Endothelial cell of umbilical vein (primary cell): ENCODE data around the gene USP30. TPM values are rescaled to one million over a fixed set of nuclear protein-coding genes. Genes with fewer than 3 reads are reported as not detected.

ENCODE experiments used
- BruUV-seq: library from RNA; stranded (reverse); fragments of 400-500 nt; replicated peaks from 2 replicates; lab custom pipeline; 2021; lab: Mats Ljungman, UMichigan
- CTCF ChIA-PET: fragments of 300-600, 350-600 bp; sonication (Branson Sonifier 250); formaldehyde crosslinking; loops from one replicate; lab custom pipeline; 2021; ENCODE audit warnings: antibody characterized with exemption, inconsistent platforms; lab: Charles Lee
- POLR2A ChIA-PET: fragments of 300-600, 350-600 bp; sonication (Branson Sonifier 250); formaldehyde crosslinking; loops from one replicate; lab custom pipeline; 2021; ENCODE audit warnings: antibody characterized with exemption, inconsistent platforms; lab: Charles Lee
- DNase-seq: peaks from one replicate; pipeline ENCODE4 v3.0.0-alpha.2; 2011; ENCODE audit warnings: low read depth, low spot score
- FAIRE-seq: peaks from 2 replicates; lab custom pipeline; 2011; peaks lifted over from hg19 to GRCh38; lab: Jason Lieb, UNC
- H2AFZ ChIP-seq: 2 replicates; pipeline ENCODE4 v1.6.0; 2012; ENCODE audit warnings: low read depth, low read length, control low read depth, inconsistent platforms
- H3K27ac ChIP-seq: 2 replicates; pipeline ENCODE4 v1.5.1; 2011; ENCODE audit warnings: low read depth, mild to moderate bottlenecking, control low read depth, low read length, moderate library complexity; ENCODE audit not compliant: insufficient read depth
- H3K27me3 ChIP-seq, 2 experiments: 2 replicates each; pipeline versions ENCODE4 v1.6.0 to v1.6.1; 2011; ENCODE audit warnings: low read length in 2 of 2, mixed read lengths in 1 of 2; ENCODE audit not compliant: control insufficient read depth in 2 of 2, insufficient read depth in 2 of 2
- H3K36me3 ChIP-seq, 2 experiments: 2 replicates in 1 of 2; 3 replicates in 1 of 2; pipeline ENCODE4 v1.5.1; 2011; ENCODE audit warnings: low read length in 2 of 2, mild to moderate bottlenecking in 1 of 2, moderate library complexity in 1 of 2; ENCODE audit not compliant: control insufficient read depth in 2 of 2, insufficient read depth in 2 of 2; ENCODE audit errors: extremely low read depth in 1 of 2
- H3K4me1 ChIP-seq: 3 replicates; pipeline ENCODE4 v1.5.1; 2011; ENCODE audit warnings: mild to moderate bottlenecking, low read length; ENCODE audit not compliant: control insufficient read depth, insufficient read depth; ENCODE audit errors: extremely low read depth
- H3K4me2 ChIP-seq: 2 replicates; pipeline ENCODE4 v1.6.1; 2011; ENCODE audit warnings: low read length, control low read depth, mixed read lengths; ENCODE audit not compliant: insufficient read depth
- H3K4me3 ChIP-seq, 3 experiments: fragments of 200-600 bp in 1 of 3; sonication (generic), shearing (Covaris generic) in 1 of 3; replicated peaks in 1 of 3; 2 replicates each; pipeline ENCODE4 v1.5.1; 2011 to 2016; ENCODE audit warnings: control low read depth in 3 of 3, low read length in 3 of 3, mild to moderate bottlenecking in 2 of 3, inconsistent platforms in 1 of 3, low read depth in 1 of 3, moderate library complexity in 1 of 3; ENCODE audit not compliant: insufficient read depth in 1 of 3
- H3K79me2 ChIP-seq: 2 replicates; pipeline ENCODE4 v1.6.0; 2012; ENCODE audit warnings: low read length, inconsistent platforms; ENCODE audit not compliant: control insufficient read depth, insufficient read depth
- H3K9ac ChIP-seq: replicated peaks from 2 replicates; pipeline ENCODE3; 2011; ENCODE audit warnings: low read length, control low read depth; ENCODE audit not compliant: insufficient read depth; ENCODE audit errors: extremely low read depth
- H3K9me1 ChIP-seq: replicated peaks from 3 replicates; pipeline ENCODE4 v1.6.0; 2011; ENCODE audit warnings: mild to moderate bottlenecking, low read length; ENCODE audit not compliant: control insufficient read depth, insufficient read depth; ENCODE audit errors: extremely low read depth
- H3K9me3 ChIP-seq: replicated peaks from 2 replicates; pipeline ENCODE4 v1.5.1; 2012; ENCODE audit warnings: low read length, inconsistent platforms; ENCODE audit not compliant: control insufficient read depth, insufficient read depth
- H4K20me1 ChIP-seq: replicated peaks from 2 replicates; pipeline ENCODE3; 2011; ENCODE audit warnings: mild to moderate bottlenecking, low read length; ENCODE audit not compliant: control insufficient read depth, insufficient read depth; ENCODE audit errors: extremely low read depth
- EZH2 ChIP-seq: IDR thresholded peaks from 2 replicates; pipeline ENCODE4 v1.6.1; 2012; ENCODE audit warnings: borderline replicate concordance, low read depth, mild to moderate bottlenecking, moderate library complexity, low read length, inconsistent platforms; ENCODE audit not compliant: severe bottlenecking
- FOS ChIP-seq: IDR thresholded peaks from 2 replicates; pipeline ENCODE4 v1.6.1; 2011; ENCODE audit warnings: mild to moderate bottlenecking, low read length, moderate library complexity, borderline replicate concordance; ENCODE audit not compliant: insufficient read depth
- GATA2 ChIP-seq: IDR thresholded peaks from 2 replicates; pipeline ENCODE4 v1.7.0; 2011; ENCODE audit warnings: low read depth, mild to moderate bottlenecking, moderate library complexity, mixed read lengths, low read length; ENCODE audit not compliant: insufficient read length, insufficient read depth
- JUN ChIP-seq: IDR thresholded peaks from 2 replicates; pipeline ENCODE4 v1.6.1; 2011; ENCODE audit warnings: borderline replicate concordance, low read depth; ENCODE audit not compliant: insufficient read length, insufficient read depth
- MYC ChIP-seq: IDR thresholded peaks from one replicate; pipeline ENCODE4 v1.6.1; 2011; ENCODE audit warnings: mild to moderate bottlenecking, low read depth, low read length
- POLR2A ChIP-seq: IDR thresholded peaks from 2 replicates; pipeline ENCODE4 v1.6.1; 2012; ENCODE audit warnings: low read depth, mild to moderate bottlenecking, control low read depth, low read length
- POLR2AphosphoS5 ChIP-seq: IDR thresholded peaks from 2 replicates; pipeline ENCODE4 v1.6.1; 2012; ENCODE audit warnings: low read depth, mild to moderate bottlenecking, control low read depth, low read length, moderate library complexity; ENCODE audit not compliant: insufficient read depth
- dilution Hi-C: fragments of 300-500 bp; cut with MboI; formaldehyde crosslinking; loops from one replicate; pipeline ENCODE4 v1.15.0; 2019; ENCODE audit warnings: low sequenced_read_pairs; ENCODE audit not compliant: extremely low pct_ligation_motif_present
- intact Hi-C: fragments of 100-400 bp; cut with micrococcal nuclease; formaldehyde crosslinking; loops from one replicate; pipeline ENCODE4 v1.10.0; 2022
- polyA plus RNA-seq, 4 experiments: library from polyadenylated mRNA; depleted of rRNA in 3 of 4; stranded (reverse) in 3 of 4; unstranded in 1 of 4; fragments of >200 nt; gene quantifications; 2 replicates each; pipeline versions ENCODE4 v1.2.1 to v1.2.3, GENCODE V29; 2011 to 2012; ENCODE audit warnings: missing spikeins in 1 of 4
- total RNA-seq: library from RNA; stranded (reverse); gene quantifications from 2 replicates; pipeline ENCODE4 v1.2.3, GENCODE V29; 2021
- TF ChIP-seq, protein P1 (sequence below): IDR thresholded peaks from 2 replicates; pipeline ENCODE4 v1.6.1; 2011; ENCODE audit not compliant: insufficient read depth, insufficient read length
- TF ChIP-seq, protein P2 (sequence below), 2 donors: IDR thresholded peaks; 1 replicate in 1 of 2; 2 replicates in 1 of 2; pipeline ENCODE4 v1.5.1; 2011; ENCODE audit warnings: low read length in 2 of 2, mild to moderate bottlenecking in 2 of 2, moderate library complexity in 2 of 2, control low read depth in 1 of 2, inconsistent platforms in 1 of 2, low read depth in 1 of 2; ENCODE audit not compliant: insufficient read depth in 1 of 2; ENCODE audit errors: extremely low read depth in 1 of 2

USP30 gene
- total and polyA plus RNA-seq, 2 donors (not counting 3 experiments of a cell fraction or from before 2014, with no cell fraction given), result 14.2 to 24.3 TPM

DNA sequence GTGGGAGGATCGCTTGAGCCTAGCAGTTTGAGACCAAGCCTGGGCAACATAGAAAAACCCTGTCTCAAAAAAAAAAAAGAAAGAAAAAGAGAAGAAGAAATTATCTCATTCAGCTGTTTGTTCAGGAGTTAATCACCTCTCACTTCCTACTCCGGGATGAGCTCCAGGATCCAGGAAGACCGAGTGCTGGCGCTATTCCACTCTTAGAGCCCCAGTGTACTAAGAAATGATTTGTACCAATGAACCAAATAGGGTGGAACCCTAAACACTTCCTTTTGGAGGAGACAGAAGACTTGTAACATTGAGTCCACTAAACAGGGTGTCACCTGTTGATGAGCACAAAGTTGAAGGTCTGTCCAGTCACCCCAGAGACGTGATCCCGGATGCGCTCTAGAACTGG, 37.3 kb downstream of the USP30 start:
- CTCF ChIA-PET, result interaction anchor here (1.2 kb wide), 1 partner anchor 20 kb away, joined by 4 read pairs; no protein-coding TSS in a partner anchor

More for the DNA sequence above, 37.3 kb downstream of the USP30 start:
- H3K9me3 ChIP-seq, result no peaks in the 10 kb centered on the region
- no peaks in the 10 kb centered on the region for H3K27me3 ChIP-seq
- no peak for DNase-seq
- H2AFZ ChIP-seq, result no peak overlapping the region
- no peaks in the 10 kb centered on the region for H3K9me1 ChIP-seq
- no peak for FAIRE-seq
- BruUV-seq, result no TSS peak
- H4K20me1 ChIP-seq, result no peaks in the 10 kb centered on the region
- dilution Hi-C loops, result no loop called here
- peaks cover 7% of the 10 kb centered on the region for H3K4me1 ChIP-seq
- no peak for TF ChIP-seq FOS
- no peak for TF ChIP-seq EZH2
- no peak for TF ChIP-seq JUN
- TF ChIP-seq POLR2A, result no peak
- TF ChIP-seq, protein P1, sequence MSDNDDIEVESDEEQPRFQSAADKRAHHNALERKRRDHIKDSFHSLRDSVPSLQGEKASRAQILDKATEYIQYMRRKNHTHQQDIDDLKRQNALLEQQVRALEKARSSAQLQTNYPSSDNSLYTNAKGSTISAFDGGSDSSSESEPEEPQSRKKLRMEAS, result no peak
- no peak for TF ChIP-seq GATA2
- TF ChIP-seq, protein P2, sequence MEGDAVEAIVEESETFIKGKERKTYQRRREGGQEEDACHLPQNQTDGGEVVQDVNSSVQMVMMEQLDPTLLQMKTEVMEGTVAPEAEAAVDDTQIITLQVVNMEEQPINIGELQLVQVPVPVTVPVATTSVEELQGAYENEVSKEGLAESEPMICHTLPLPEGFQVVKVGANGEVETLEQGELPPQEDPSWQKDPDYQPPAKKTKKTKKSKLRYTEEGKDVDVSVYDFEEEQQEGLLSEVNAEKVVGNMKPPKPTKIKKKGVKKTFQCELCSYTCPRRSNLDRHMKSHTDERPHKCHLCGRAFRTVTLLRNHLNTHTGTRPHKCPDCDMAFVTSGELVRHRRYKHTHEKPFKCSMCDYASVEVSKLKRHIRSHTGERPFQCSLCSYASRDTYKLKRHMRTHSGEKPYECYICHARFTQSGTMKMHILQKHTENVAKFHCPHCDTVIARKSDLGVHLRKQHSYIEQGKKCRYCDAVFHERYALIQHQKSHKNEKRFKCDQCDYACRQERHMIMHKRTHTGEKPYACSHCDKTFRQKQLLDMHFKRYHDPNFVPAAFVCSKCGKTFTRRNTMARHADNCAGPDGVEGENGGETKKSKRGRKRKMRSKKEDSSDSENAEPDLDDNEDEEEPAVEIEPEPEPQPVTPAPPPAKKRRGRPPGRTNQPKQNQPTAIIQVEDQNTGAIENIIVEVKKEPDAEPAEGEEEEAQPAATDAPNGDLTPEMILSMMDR (IDR thresholded peaks at IDR 0.05; ENCODE audit: extremely low read depth in 1 of 2, insufficient read depth in 1 of 2, low read depth in 1 of 2, low read length in 2 of 2), result no peak
- TF ChIP-seq POLR2AphosphoS5, result no peak
- TF ChIP-seq MYC, result no peak
- intact Hi-C loops, result no loop called here
- H3K9ac ChIP-seq, result no peak overlapping the region
- no peaks in the 10 kb centered on the region for H3K79me2 ChIP-seq
- POLR2A ChIA-PET, result interaction anchor here (0.6 kb wide), 1 partner anchor 63 kb away, joined by 8 read pairs; no protein-coding TSS in a partner anchor
- H3K4me2 ChIP-seq, result no peak overlapping the region
- H3K36me3 ChIP-seq, result peaks cover 8 to 10% of the 10 kb centered on the region in 2 experiments
- H3K27ac ChIP-seq, result no peak overlapping the region
- H3K4me3 ChIP-seq, result no peak overlapping the region
